DND-41 (cell line): ENCODE measurements around the gene OR2B2.

ENCODE experiments used
- ATAC-seq: fragments of 200-7000 bp; cut with Tn5 transposase; 3 replicates; pipeline ENCODE4 v1.9.1; 2021; ENCODE audit warnings: low read depth; ENCODE audit not compliant: insufficient read depth
- DNase-seq: peaks from one replicate; pipeline ENCODE4 v3.0.0-alpha.2; 2020
- H2AFZ ChIP-seq: 2 replicates; pipeline ENCODE4 v1.6.0; 2012; ENCODE audit warnings: low read depth, low read length
- H3K27ac ChIP-seq: 2 replicates; pipeline ENCODE4 v1.5.1; 2012; ENCODE audit warnings: low read length, inconsistent platforms
- H3K27me3 ChIP-seq: fragments of 200-600 bp; sonication (generic); 2 replicates; pipeline ENCODE4 v1.6.0; 2012; ENCODE audit warnings: low read length, mild to moderate bottlenecking, inconsistent platforms; ENCODE audit not compliant: insufficient read depth, poor library complexity
- H3K36me3 ChIP-seq: 2 replicates; pipeline ENCODE4 v1.5.1; 2012; ENCODE audit warnings: low read length, inconsistent platforms; ENCODE audit not compliant: insufficient read depth
- H3K4me1 ChIP-seq: 2 replicates; pipeline ENCODE4 v1.5.1; 2012; ENCODE audit warnings: mild to moderate bottlenecking, low read length; ENCODE audit not compliant: insufficient read depth
- H3K4me2 ChIP-seq: 2 replicates; pipeline ENCODE4 v1.6.0; 2012; ENCODE audit warnings: mild to moderate bottlenecking, moderate library complexity, low read length, inconsistent platforms; ENCODE audit not compliant: insufficient read depth
- H3K4me3 ChIP-seq, 2 experiments: fragments of 200-600 bp in 1 of 2; shearing (Covaris generic) in 1 of 2; 2 replicates each; pipeline ENCODE4 v1.5.1; 2012 to 2016; ENCODE audit warnings: inconsistent platforms in 2 of 2, low read length in 2 of 2, mild to moderate bottlenecking in 2 of 2, low read depth in 1 of 2, moderate library complexity in 1 of 2
- H3K79me2 ChIP-seq: 2 replicates; pipeline ENCODE4 v1.6.0; 2012; ENCODE audit warnings: low read length, inconsistent platforms; ENCODE audit not compliant: insufficient read depth
- H3K9ac ChIP-seq: 2 replicates; pipeline ENCODE4 v1.6.0; 2012; ENCODE audit warnings: low read depth, mild to moderate bottlenecking, inconsistent platforms, low read length, moderate library complexity
- H3K9me3 ChIP-seq: 2 replicates; pipeline ENCODE4 v1.5.1; 2012; ENCODE audit warnings: low read length, moderate library complexity, mild to moderate bottlenecking, inconsistent platforms; ENCODE audit not compliant: insufficient read depth, severe bottlenecking
- H4K20me1 ChIP-seq: 2 replicates; pipeline ENCODE4 v1.6.0; 2012; ENCODE audit warnings: low read length; ENCODE audit not compliant: insufficient read depth
- EZH2 ChIP-seq: IDR thresholded peaks from 3 replicates; pipeline ENCODE4 v1.6.1; 2012; ENCODE audit warnings: borderline replicate concordance, low read depth, mild to moderate bottlenecking, moderate library complexity, low read length, inconsistent platforms; ENCODE audit not compliant: severe bottlenecking
- TF ChIP-seq, protein P1 (sequence below): IDR thresholded peaks from 2 replicates; pipeline ENCODE4 v1.5.1; 2012; ENCODE audit warnings: borderline replicate concordance, low read length, moderate library complexity, mild to moderate bottlenecking; ENCODE audit not compliant: poor library complexity, severe bottlenecking; ENCODE audit errors: extremely low read depth

OR2B2 gene

DNA sequence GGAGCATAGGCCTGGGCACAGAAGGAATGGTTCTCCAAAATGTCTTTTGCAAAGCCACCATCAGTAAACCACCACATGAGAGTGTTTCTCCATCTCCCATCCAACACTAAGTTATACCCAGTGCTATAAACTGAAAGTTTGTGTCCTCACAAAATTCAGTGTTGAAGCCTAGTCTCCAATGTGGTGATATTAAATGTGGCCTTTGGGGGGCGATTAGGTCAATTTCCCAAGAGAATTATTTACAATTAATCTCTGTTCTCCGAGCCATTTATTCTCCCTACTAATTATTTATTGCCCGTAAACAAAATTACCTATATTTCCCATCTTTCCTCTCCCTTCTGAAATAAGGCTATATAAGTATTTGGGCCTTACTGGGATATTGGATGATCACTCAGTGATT lies 26.1 kb downstream of the OR2B2 start:
- peak overlapping the region; percentile 24; the same call in 1 of the 2 replicates for H3K27ac ChIP-seq
- no peak for ATAC-seq
- no peak overlapping the region for H2AFZ ChIP-seq
- H3K36me3 ChIP-seq = no peaks in the 10 kb centered on the region; the same call in 1 of the 2 replicates
- no peak overlapping the region for H3K9ac ChIP-seq
- DNase-seq = no peak
- H3K79me2 ChIP-seq = peaks cover 9% of the 10 kb centered on the region
- H3K4me1 ChIP-seq = peaks cover 28% of the 10 kb centered on the region
- H3K4me2 ChIP-seq = no peak overlapping the region
- TF ChIP-seq, protein P1, sequence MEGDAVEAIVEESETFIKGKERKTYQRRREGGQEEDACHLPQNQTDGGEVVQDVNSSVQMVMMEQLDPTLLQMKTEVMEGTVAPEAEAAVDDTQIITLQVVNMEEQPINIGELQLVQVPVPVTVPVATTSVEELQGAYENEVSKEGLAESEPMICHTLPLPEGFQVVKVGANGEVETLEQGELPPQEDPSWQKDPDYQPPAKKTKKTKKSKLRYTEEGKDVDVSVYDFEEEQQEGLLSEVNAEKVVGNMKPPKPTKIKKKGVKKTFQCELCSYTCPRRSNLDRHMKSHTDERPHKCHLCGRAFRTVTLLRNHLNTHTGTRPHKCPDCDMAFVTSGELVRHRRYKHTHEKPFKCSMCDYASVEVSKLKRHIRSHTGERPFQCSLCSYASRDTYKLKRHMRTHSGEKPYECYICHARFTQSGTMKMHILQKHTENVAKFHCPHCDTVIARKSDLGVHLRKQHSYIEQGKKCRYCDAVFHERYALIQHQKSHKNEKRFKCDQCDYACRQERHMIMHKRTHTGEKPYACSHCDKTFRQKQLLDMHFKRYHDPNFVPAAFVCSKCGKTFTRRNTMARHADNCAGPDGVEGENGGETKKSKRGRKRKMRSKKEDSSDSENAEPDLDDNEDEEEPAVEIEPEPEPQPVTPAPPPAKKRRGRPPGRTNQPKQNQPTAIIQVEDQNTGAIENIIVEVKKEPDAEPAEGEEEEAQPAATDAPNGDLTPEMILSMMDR = peak; percentile 3
- no peak for TF ChIP-seq EZH2
- H4K20me1 ChIP-seq = 0 out of 2 replicates have a peak, but pooled peaks cover 4% of the 10 kb centered on the region
- H3K4me3 ChIP-seq = no peak overlapping the region
- no peaks in the 10 kb centered on the region for H3K9me3 ChIP-seq
- no peaks in the 10 kb centered on the region for H3K27me3 ChIP-seq

DNA sequence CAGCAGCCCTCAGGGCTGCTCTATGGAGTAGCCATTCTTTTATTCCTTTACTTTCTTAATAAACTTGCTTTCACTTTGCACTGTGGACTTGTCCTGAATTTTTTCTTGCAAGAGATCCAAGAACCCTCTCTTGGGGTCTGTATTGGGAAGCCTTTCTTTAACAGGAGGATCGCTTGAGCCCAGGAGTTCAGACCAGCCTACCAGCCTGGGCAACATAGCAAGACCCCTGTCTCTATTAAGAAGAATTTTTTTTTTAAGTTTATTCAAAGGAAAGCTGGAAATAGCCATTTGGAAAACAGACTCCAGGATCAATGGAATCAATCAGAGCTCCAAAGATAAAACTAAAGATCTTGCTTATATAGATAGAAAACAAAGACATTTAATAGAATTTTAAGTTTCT lies 29.1 kb downstream of the OR2B2 start:
- H3K27ac ChIP-seq = 0 out of 2 replicates have a peak overlapping the region, but pooled peaks have one; percentile 34
- no peaks in the 10 kb centered on the region for H3K9me3 ChIP-seq
- H2AFZ ChIP-seq = no peak overlapping the region
- H3K79me2 ChIP-seq = no peaks in the 10 kb centered on the region
- no peak for TF ChIP-seq EZH2
- TF ChIP-seq, protein P1 = no peak
- peaks cover 14% of the 10 kb centered on the region for H3K4me1 ChIP-seq
- no peaks in the 10 kb centered on the region for H3K27me3 ChIP-seq
- no peak overlapping the region for H3K9ac ChIP-seq
- no peaks in the 10 kb centered on the region for H3K36me3 ChIP-seq
- ATAC-seq (no peak), DNase-seq (no peak)
- no peak overlapping the region for H3K4me2 ChIP-seq
- H3K4me3 ChIP-seq = no peak overlapping the region
- no peaks in the 10 kb centered on the region for H4K20me1 ChIP-seq

DNA sequence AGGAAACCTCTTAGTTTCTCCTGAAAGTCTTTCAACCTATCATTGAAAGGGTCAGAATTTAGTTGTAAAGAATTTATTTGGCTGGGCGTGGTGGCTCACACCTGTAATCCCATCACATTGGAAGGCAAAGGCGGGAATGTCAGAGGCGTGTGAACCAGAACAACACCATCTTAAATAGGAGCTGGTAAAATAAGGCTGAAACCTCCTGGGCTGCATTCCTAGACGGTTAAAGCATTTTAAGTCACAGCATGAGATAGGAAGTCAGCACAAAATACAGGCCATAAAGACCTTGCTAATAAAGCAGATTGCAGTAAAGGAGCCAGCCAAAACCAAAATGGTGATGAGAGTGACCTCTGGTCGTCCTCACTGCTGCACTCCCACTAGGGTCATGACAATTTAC lies 29.6 kb downstream of the OR2B2 start:
- Histone ChIP-seq H3K9me3 (no peaks in the 10 kb centered on the region), H2AFZ (no peak overlapping the region), H4K20me1 (no peaks in the 10 kb centered on the region), H3K9ac (no peak overlapping the region), H3K4me1 (peaks cover 10% of the 10 kb centered on the region), H3K4me2 (no peak overlapping the region), H3K79me2 (no peaks in the 10 kb centered on the region), H3K27me3 (no peaks in the 10 kb centered on the region), H3K36me3 (no peaks in the 10 kb centered on the region), H3K4me3 (no peak overlapping the region), H3K27ac (0 out of 2 replicates have a peak overlapping the region, but pooled peaks have one; percentile 34)
- DNase-seq (no peak), ATAC-seq (no peak)
- TF ChIP-seq, protein P1 = no peak
- TF ChIP-seq EZH2 = no peak

DNA sequence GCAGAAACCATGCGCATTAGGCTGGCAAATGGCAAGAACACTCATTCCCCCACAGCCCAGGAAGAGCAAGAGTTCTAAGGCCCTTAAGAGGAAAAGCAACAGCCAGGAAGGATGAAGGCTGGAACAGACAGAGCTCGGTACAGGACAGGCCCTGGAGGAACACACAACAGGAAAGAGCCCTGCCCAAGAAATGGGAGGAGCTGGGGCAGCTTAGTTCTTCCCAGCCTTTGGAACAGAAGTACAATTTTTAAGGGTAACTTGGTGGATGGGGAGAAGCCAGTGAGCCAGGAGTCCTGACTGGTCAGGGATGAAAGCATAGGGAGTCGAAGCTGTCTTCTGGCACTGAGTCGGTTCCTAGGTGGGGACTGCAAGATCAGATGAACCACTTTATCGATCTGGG lies 32.4 kb downstream of the OR2B2 start:
- Histone ChIP-seq H3K4me2 (no peak overlapping the region), H3K36me3 (no peaks in the 10 kb centered on the region), H2AFZ (peak overlapping the region; percentile 39; the same call in 1 of the 2 replicates), H4K20me1 (no peaks in the 10 kb centered on the region), H3K79me2 (no peaks in the 10 kb centered on the region), H3K9ac (0 out of 2 replicates have a peak overlapping the region, but pooled peaks have one; percentile 21), H3K27me3 (no peaks in the 10 kb centered on the region), H3K27ac (peak overlapping the region; percentile 82), H3K9me3 (no peaks in the 10 kb centered on the region), H3K4me3 (no peak overlapping the region), H3K4me1 (peaks cover 22% of the 10 kb centered on the region)
- ATAC-seq (peak; percentile 50; the same call in 2 of the 3 replicates), DNase-seq (no peak)
- TF ChIP-seq, protein P1 = no peak
- no peak for TF ChIP-seq EZH2
